ENCODE measurements around the gene BCAR1.

Gene BCAR1

DNA sequence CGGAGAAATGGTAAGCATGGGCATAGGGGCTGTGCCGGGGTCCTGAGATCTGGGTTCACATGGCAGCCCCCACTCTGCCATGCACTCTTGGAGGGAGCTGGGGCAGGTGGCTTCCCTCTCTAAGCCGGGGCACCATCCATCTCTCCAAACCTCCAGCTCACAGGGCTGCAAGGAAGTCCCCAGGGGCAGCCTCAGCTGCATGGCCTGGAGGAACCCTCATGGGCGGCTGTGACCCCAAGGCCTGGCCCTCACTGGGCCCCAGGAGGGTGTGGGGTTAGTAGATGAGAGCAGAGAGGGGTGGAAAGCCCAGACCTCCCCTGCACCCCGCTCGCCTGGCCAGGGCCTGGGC is 47.0 kb downstream of the BCAR1 start:
- no peak for DNase-seq (ENCODE audit: low read depth in 2 of 2)

DNA sequence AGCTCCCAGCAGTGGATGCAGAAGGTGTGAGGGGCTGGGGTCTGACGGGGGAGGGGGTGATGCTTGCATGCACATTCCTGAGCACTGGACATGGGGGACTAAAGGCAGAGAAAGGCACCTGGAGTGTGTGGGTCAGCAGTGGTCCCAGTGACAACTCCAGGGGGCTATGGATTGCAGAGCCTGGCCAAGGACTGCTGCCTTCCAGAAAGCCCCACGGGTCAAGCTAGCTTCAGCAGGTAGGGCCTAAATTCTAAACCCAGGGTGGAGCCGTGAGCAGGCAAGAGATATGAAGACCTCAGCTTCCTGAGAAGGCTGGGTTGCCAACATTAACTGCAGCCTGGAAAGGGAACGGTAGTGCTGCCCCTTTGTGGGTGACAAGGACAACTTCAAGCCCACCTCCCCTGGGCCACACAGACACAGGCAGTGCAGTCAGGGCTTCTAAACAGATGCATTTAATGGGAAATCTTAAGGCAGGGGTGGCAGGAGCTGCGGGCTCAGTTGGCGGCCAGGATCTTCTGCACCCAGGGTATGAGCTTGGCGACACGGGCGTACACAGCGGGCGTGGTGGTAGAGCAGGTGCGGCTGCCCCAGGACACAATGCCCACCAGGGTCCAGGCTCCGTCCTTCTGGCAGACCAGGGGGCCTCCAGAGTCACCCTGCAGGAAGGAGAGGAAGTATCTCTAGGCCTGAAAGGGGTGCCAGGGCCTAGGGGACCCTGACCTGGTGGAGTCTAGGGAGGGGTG is 47.6 kb downstream of the BCAR1 start:
- no peak for DNase-seq (ENCODE audit: low read depth in 2 of 2)

DNA sequence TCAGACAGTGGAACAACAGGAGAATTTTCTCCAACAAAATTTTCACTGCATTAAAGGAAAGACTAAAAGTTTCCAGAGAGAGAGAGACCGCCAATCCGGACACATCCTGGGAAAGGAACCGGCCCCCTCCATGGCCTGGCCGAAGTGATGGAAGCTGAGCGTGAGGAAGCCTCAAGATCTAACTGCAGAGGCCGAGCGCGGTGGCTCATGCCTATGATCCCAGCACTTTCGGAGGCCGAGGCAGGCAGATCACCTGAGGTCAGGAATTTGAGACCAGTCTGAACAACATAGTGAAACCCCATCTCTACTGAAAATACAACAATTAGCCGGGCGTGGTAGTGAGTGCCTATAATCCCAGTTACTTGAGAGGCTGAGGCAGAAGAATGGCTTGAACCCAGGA is 48.3 kb downstream of the BCAR1 start:
- DNase-seq (ENCODE audit: low read depth in 2 of 2) = no peak

DNA sequence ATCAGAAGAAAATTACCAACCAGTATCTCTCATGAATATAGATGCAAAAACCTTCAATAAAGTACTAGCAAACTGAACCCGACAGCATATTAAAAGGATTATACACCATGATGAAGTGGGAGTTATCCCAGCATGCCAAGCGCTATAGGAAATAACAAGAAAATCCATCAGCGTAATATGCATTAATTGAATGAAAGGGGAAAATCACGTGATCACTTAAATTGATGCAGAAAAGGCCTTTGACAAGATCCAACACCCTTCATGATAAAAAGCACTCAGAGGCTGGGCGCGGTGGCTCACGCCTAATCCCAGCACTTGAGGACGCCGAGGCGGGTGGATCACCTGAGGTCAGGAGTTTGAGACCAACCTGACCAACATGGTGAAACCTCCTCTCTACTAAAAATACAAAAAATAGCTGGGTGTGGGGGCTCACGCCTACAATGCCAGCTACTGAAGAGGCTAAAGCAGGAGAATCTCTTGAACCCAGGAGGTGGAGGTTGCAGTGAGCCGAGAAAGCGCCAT is 49.3 kb downstream of the BCAR1 start:
- DNase-seq (ENCODE audit: low read depth in 2 of 2) = no peak

DNA sequence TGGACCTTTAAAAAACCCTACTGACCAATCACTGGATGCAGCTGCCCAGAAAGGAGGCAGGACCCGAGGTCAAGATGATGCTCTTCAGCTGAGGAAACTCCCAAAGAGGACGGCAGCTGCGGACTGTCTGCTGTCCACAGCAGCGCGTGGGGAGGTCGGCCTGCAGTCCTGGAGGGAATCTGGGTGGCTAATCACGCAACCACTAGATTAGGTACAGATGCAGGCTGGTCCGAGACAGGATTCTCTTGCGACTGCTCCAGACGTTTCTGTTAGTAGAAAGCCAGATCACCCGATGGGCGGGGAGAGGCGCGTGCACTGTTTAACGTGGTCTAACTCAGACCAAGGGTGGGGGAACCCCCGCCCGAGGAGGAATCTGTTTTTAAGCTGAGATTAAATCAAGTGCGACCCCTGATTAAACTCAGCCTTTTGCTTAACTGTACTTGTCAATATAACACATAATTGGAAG is 53.3 kb downstream of the BCAR1 start:
- no peak for DNase-seq (ENCODE audit: low read depth in 2 of 2)

DNA sequence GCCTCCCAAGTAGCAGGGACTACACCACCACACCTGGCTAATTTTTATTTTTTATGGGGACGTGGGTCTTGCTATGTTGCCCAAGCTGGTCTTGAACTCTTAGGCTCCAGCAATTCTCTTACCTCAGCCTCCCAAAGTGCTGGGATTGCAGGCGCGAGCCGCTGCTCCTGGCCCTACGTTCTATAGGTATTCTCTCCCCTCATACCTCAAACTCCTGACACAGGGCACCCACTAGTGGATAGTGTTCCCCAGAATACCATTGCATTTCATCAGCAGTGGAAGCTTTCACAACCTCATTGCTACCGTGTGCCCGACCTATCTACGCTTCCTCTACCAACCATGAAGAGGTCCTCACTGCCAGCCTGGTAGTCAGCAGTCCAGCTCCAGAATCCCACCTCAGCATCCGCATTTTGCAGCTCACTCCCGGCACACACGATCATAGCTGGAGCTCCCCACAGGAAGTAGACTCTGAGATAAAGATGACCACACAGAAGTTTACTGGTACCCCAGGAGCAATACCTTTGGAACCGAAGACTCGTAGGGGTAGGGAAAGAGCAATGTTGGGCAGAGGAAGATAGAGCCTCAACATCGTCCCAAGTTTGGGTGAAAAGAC is 53.8 kb downstream of the BCAR1 start:
- no peak for DNase-seq (ENCODE audit: low read depth in 2 of 2)

DNA sequence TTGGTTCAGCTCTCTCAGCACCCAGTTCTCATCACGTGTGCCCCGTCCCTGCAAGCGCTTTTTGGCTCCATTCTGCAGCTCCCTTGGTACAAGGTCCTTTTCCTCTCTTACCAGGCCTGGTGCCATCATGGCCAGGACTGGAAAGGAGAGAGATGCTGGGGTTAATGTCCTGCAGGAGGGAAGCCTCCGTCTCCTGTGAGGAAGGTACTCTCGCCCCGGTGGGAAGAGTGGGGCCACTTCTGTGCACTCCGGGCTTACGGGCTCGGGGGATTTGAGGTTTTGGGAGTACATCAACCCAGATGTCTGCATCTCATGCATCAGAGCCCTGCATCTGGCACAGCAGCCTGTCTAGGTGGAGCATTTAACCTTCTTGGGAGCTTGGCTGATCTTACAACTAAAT is 54.6 kb downstream of the BCAR1 start:
- DNase-seq (ENCODE audit: low read depth in 2 of 2) = no peak

DNA sequence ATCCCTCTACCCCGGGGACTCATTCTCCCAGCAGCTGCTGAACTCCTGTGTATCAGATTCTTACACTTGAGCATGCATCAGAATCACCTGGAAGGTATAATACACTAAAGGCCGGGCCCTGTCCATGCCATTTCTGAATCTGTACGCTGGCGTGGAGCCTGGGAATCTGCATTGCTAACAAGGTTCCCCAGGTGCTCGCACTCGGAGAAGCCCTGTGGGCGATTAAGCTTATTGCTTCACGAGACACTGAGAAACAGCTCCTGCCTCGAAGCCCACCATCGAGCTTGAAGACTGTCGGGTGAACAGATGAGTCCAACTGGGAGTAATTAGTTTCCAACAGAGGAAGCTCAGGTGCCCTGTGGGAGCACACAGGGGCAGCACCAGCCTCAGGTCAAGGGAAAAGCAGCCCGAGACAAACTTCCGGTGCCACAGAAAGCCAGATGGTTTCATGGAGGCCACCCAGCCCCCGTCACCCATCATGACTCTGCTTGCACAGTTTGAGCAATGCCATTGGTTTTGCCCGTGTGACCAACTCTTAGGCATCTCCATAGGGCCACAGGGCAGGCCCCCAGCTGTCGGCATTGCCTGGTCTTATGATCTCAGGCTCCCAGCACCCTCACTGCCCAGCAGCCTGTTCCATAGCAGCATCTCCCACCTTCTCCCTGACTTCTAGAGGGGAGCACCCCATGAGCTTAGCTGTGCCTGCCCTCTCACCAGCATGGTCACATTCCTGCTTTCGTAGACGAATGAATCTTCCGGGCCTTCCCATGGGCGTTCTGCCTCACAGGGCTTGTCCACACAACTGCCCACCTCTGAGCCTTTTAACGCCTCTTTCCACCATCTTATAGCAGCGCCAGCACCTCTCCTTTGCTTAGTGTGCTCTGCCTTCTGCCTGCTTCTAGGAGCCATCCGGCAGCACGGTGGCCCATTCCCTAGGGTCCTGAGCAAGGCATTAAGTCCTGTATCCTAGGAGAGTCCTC is 55.3 kb downstream of the BCAR1 start:
- no peak for DNase-seq (ENCODE audit: low read depth in 2 of 2)

DNA sequence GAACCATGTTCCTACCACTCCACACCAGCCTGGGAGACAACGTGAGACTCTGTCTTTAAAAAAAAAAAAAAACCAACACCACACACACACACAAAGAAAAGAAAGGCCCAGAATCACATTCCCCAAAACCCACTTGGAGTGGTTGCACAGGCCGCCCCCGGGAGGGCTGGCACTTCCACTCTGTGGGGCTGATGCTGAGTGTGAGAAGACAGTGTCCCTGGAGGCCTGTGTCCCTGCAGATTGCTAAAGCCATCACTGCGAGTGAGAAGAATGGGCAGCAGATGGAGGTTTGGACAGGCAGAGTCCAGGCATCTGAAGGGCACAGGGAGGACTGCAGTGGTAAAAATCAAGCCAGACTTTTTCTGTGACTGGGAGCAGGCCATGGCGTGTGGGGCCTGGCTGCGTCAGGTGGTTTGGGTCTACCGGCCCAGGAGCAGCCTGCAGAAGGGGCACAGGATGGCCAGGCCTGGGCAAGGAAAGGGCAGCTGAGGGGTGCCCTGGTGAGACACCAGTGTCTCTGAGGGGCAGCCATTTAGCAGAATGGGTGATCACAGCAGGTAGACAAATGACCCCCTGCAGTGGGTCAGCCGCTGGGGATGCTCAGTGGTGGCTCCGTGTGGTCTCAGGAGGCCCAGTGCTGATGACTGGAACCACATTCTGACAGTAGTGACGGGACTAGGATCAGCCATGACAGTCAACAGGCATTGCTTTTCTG is 57.5 kb downstream of the BCAR1 start:
- DNase-seq (ENCODE audit: low read depth in 2 of 2) = no peak

DNA sequence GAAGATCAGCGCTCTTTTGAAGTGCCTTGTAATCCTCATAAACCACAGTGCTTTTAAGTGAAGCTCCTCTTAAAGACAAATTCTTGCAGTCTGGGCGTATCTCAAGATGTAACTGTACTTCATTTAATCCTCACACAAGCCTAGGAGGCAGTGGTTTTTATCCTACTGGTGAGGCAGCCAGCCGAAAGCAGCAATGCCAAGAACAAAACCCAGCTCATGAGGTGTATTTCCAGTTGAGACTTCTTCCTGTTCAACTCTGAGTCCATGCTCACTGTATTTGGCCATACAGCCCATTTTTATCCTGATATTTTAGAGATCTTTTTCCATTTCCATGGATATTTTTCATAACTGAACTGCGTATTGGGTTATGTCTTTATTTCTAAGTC is 58.2 kb downstream of the BCAR1 start:
- no peak for DNase-seq (ENCODE audit: low read depth in 2 of 2)

DNA sequence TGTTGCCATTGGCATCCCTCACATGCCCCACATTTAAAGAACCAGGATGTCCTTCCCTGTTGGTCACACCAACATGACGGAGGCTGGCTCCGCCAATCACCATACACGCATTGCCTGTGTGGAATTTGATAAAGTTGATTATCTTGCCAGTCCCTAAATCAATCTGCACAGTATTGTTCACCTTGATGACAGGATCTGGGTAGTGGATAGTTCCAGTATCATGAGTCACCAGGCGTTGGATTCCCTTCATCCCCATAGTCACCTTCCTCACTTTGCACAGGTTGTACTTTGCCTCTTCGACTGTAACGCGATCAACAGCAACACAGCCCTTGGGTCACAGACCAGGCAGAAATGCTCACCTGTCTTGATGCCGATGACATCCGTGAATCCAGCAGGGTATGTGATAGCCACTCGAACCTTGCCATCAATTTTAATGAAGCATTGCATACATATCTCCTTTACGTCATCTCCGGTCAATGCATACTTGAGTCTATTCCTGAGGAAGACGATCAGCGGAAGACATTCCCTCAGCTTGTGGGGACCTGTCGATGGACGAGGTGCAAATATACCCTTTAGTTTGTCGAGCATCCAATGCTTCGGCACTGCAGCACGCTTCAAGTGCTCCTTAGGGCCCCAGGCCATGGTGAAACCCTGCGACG is 58.7 kb downstream of the BCAR1 start:
- DNase-seq (ENCODE audit: low read depth in 2 of 2) = no peak

DNA sequence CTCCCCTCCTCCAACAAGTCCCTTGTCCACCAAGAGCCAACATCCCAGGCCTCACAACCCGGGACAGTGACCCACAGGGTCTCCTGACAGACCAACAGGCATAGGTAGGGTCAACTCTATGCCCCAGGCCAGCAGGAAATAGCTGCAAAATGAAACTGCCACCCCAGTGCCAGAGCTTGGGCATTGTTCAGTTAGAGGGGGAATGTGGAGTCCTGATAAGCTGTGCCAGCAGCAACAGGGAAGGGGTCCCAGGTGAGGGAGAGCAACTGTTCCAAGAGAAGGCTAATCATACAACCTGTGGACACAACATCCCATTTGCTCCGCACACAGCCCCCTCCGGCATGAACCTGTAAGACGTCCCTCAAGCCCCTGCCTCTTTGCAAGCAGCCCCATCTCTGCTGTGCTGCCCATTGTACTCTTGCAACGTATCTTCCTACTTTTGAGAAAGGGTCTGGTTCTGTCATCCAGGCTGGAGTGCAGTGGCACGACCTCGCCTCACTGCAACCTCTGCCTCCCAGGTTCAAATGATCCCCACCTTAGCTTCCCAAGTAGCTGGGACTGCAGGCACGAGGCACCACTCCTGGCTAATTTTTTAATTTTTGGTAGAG is 61.7 kb downstream of the BCAR1 start:
- DNase-seq (ENCODE audit: low read depth in 2 of 2) = no peak

DNA sequence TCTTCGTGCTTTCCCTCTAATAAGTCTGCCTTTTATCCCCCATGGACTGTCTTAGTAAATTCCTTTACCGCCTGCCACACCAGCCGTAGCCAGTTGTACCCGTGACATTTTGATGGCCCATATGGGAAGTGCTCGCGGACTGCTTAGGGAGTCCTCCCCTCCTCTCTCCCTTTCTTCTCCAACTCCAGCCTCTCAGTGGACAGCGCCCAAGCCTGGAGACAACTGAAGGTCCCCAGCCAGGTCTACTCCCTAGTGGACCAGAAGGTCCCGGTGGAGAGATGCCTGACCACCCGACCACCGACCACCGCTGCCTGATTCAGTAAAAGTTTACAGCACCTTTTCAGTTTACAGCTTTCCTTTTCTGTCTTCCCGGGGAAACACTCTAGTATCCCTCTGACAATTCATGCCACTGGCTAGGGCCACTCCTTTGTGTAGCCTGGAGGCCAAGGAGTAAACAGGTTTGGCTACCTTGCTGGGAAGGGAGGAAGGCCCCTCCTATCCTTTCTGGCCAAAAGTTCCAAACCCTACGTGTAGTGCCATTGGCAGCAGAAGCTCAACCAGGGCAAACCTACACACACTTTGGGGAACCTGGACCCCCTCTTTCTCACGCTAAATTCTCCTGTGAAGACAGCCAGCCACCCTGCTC is 62.5 kb downstream of the BCAR1 start:
- no peak for DNase-seq (ENCODE audit: low read depth in 2 of 2)

DNA sequence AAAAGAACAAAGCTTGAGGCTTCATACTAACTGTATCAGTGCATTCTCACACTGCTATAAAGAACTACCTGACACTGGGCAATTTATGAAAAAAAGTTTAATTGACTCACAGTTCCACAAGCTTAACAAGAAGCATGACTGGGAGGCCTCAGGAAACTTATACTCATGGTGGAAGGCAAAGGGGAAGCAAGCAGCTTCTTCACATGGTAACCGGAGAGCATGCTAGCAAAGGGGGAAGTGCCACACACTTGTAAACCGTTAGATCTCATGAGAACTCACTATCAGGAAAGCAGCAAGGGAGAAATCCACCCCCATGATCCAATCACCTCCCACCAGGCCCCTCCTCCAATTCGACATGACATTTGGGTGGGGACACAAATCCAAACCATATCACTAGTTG is 69.8 kb downstream of the BCAR1 start:
- DNase-seq (ENCODE audit: low read depth in 2 of 2) = no peak

DNA sequence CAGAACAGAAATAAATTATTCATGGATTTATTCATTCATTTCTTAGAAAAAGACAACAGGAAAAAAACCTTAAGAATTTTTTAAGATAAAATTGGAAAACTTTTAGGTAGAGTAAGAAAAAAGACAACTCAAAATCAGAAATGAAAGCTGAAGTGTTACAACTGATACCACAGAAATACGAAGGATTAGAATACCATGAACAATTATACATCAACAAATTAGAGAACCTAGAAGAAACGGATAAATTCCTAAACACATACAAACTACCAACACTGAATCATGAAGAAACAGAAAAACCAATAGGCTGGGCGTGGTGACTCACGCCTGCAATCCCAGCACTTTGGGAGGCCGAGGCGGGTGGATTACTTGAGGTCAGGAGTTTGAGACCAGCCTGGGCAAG is 72.2 kb downstream of the BCAR1 start:
- DNase-seq (ENCODE audit: low read depth in 2 of 2) = no peak

All from activated CD4-positive, alpha-beta T cell treated with anti-CD3 and anti-CD28 coated beads for 24 hours (primary cell).